Prostate gland (tissue), 2 donors: ENCODE measurements around the gene RASSF1. TPM values are rescaled to one million over a fixed set of nuclear protein-coding genes. Genes with fewer than 3 reads are reported as not detected.
A peak's percentile ranks its signal among the peaks of the same experiment; 100 is the strongest.

Experiments
- DNase-seq: peaks from one replicate; pipeline ENCODE4 v3.0.0-alpha.2; 2019; ENCODE audit warnings: low spot score
- H3K27ac ChIP-seq, 2 donors: fragments of 200-600 bp; sonication (generic); 2 replicates each; pipeline ENCODE4 v1.5.1; 2017 to 2019
- H3K27me3 ChIP-seq: fragments of 200-600 bp; sonication (generic); replicated peaks from 2 replicates; pipeline ENCODE4 v1.5.1; 2019; ENCODE audit not compliant: insufficient read depth
- H3K36me3 ChIP-seq, 2 donors: fragments of 200-600 bp; sonication (generic); 1 replicate in 1 of 2; 2 replicates in 1 of 2; pipeline versions ENCODE4 v1.5.1 to v1.8.1; 2017 to 2019
- H3K4me1 ChIP-seq: fragments of 200-600 bp; sonication (generic); replicated peaks from 2 replicates; pipeline ENCODE4 v1.5.1; 2019
- H3K4me3 ChIP-seq, 2 donors: fragments of 200-600 bp; sonication (generic); 2 replicates each; pipeline ENCODE4 v1.5.1; 2017 to 2019
- H3K9me3 ChIP-seq: fragments of 200-600 bp; sonication (generic); 2 replicates; pipeline ENCODE4 v1.5.1; 2017
- CTCF ChIP-seq, 4 experiments: fragments of 200-600 bp in 2 of 4; fragments of 450-650 bp in 2 of 4; sonication (generic) in 2 of 4; IDR thresholded peaks; 1 replicate in 3 of 4; 2 replicates in 1 of 4; pipeline ENCODE4 v1.5.1; 2016 to 2019; ENCODE audit warnings: antibody characterized with exemption in 4 of 4, mild to moderate bottlenecking in 2 of 4, moderate library complexity in 2 of 4
- POLR2A ChIP-seq: fragments of 450-650 bp; IDR thresholded peaks from one replicate; pipeline ENCODE4 v1.6.1; 2016; ENCODE audit warnings: antibody characterized with exemption, mild to moderate bottlenecking
- POLR2AphosphoS5 ChIP-seq: sonication (generic); formaldehyde crosslinking; IDR thresholded peaks from one replicate; pipeline ENCODE4 v1.6.1; 2017; ENCODE audit warnings: antibody characterized with exemption
- WGBS: methylation state at CpG from one replicate; pipeline ENCODE4 v1.1.5; 2018; 5-methylcytosine and 5-hydroxymethylcytosine counted together
- intact Hi-C: fragments of 100-400 bp; cut with DNase I; formaldehyde crosslinking; loops from one replicate; pipeline ENCODE4 v1.14.2; 2022
- total RNA-seq, 2 donors: library from RNA; depleted of rRNA; stranded (reverse); fragments of >200 nt; gene quantifications; one replicate each; pipeline ENCODE4 v1.1.0, GENCODE V29; 2016

RASSF1 gene
- total RNA-seq, 2 donors from 2014 or later = 23.8 to 36.6 TPM

- WGBS = 96% methylated on average over 10 of the region's 10 CpGs
- TF ChIP-seq CTCF (IDR thresholded peaks at IDR 0.05) (no peak), POLR2AphosphoS5 (no peak), POLR2A (no peak)
- DNase-seq = no peak
- intact Hi-C loops = no loop called here
- no peak overlapping the region for H3K27ac ChIP-seq
- no peak overlapping the region for H3K4me3 ChIP-seq
- H3K4me1 ChIP-seq = peaks cover 24% of the 10 kb centered on the region
- H3K9me3 ChIP-seq = no peaks in the 10 kb centered on the region
- H3K36me3 ChIP-seq = peaks cover 8 to 13% of the 10 kb centered on the region in 2 donors
- no peaks in the 10 kb centered on the region for H3K27me3 ChIP-seq
Observed at GRCh38 chr3:50330330-50330729, 10.3 kb downstream of the RASSF1 start.

- H3K27ac ChIP-seq = peak within 1 kb of the TSS; percentile 73 to 77
- peak; percentile 98 for DNase-seq
- intact Hi-C loops = no loop called here
- H3K36me3 ChIP-seq = peaks cover 8 to 13% of the 10 kb centered on the region in 2 donors
- peak within 1 kb of the TSS; percentile 96 to 99 for H3K4me3 ChIP-seq
- 1% methylated on average over 53 of the region's 55 CpGs for WGBS
- no peaks in the 10 kb centered on the region for H3K9me3 ChIP-seq
- H3K27me3 ChIP-seq = no peaks in the 10 kb centered on the region
- peak; percentile 99 for TF ChIP-seq POLR2AphosphoS5
- peak; percentile 69 for TF ChIP-seq POLR2A
- TF ChIP-seq CTCF (IDR thresholded peaks at IDR 0.05) = peak in 2 of 4 experiments; percentile 12 to 32
- H3K4me1 ChIP-seq = peaks cover 10% of the 10 kb centered on the region
Observed at GRCh38 chr3:50327943-50328691, 12.5 kb downstream of the RASSF1 start, which contains the start of gene TUSC2. TUSC2 (minus strand) TSS chr3:50328223; CDS start chr3:50328099, 124 bp downstream.

GRCh38 chr3:50327129-50327528, 13.5 kb downstream of the RASSF1 start:
- intact Hi-C loops = no loop called here
- H3K4me1 ChIP-seq = peaks cover 9% of the 10 kb centered on the region

GRCh38 chr3:50326182-50326541, 14.5 kb downstream of the RASSF1 start:
- Histone ChIP-seq H3K9me3 (no peaks in the 10 kb centered on the region), H3K27me3 (no peaks in the 10 kb centered on the region), H3K27ac (no peak overlapping the region), H3K36me3 (peaks cover under 1 to 13% of the 10 kb centered on the region in 2 donors), H3K4me3 (no peak overlapping the region), H3K4me1 (peaks cover 9% of the 10 kb centered on the region)
- TF ChIP-seq CTCF (IDR thresholded peaks at IDR 0.05) (no peak), POLR2AphosphoS5 (no peak), POLR2A (no peak)
- intact Hi-C loops = no loop called here
- 79% methylated on average over 8 of the region's 8 CpGs for WGBS
- no peak for DNase-seq

More at GRCh38 chr3:50327129-50327528, 13.5 kb downstream of the RASSF1 start:
- H3K9me3 ChIP-seq = no peaks in the 10 kb centered on the region
- 44% methylated on average over 4 of the region's 4 CpGs for WGBS
- H3K27me3 ChIP-seq = no peaks in the 10 kb centered on the region
- TF ChIP-seq POLR2AphosphoS5 (no peak), POLR2A (no peak), CTCF (IDR thresholded peaks at IDR 0.05) (no peak)
- peak overlapping the region; percentile 96 to 99 for H3K4me3 ChIP-seq
- H3K36me3 ChIP-seq = peaks cover 8 to 13% of the 10 kb centered on the region in 2 donors
- H3K27ac ChIP-seq = peak overlapping the region in 1 of 2 donors; percentile 77
- no peak for DNase-seq
